HFF-Myc (cell line): Measurements from ENCODE around the gene MGARP.
A peak's percentile ranks its signal among the peaks of the same experiment; 100 is the strongest.

Source experiments
- DNase-seq: peaks from one replicate; pipeline ENCODE4 v3.0.0-alpha.2; 2011; ENCODE audit warnings: low read depth; ENCODE audit errors: extremely low read depth
- H3K4me3 ChIP-seq: replicated peaks from 2 replicates; pipeline ENCODE4 v1.5.1; 2011; ENCODE audit warnings: low read depth, mild to moderate bottlenecking, control low read depth, low read length
- TF ChIP-seq, protein P1 (sequence below): IDR thresholded peaks from 2 replicates; pipeline ENCODE4 v1.5.1; 2012; ENCODE audit warnings: mild to moderate bottlenecking, low read depth, low read length, control low read depth; ENCODE audit errors: missing control alignments

MGARP gene

DNA sequence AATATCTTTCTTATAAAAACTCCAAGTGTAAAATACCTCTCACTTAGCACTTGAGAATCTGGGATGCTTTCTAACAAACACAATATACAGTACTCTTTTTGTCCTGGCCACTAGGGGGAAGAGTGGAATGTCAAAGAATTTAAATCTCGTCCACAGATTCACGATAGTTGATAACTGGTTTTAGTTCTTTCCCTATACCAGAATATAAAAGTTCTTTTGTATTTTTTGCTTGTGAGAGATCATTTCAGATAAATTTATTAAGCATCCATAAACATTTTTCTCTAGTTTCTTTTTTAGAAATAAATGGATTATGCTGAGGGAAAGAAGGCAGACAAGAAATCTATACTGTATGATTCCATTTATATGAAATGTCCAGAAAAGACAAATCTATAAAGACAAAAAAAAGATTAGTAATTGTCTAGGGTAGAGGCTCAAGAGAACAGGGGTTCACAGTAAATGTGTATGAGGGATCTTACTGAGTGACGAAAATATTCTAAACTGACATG is 50.4 kb downstream of the MGARP start:
- TF ChIP-seq, protein P1, sequence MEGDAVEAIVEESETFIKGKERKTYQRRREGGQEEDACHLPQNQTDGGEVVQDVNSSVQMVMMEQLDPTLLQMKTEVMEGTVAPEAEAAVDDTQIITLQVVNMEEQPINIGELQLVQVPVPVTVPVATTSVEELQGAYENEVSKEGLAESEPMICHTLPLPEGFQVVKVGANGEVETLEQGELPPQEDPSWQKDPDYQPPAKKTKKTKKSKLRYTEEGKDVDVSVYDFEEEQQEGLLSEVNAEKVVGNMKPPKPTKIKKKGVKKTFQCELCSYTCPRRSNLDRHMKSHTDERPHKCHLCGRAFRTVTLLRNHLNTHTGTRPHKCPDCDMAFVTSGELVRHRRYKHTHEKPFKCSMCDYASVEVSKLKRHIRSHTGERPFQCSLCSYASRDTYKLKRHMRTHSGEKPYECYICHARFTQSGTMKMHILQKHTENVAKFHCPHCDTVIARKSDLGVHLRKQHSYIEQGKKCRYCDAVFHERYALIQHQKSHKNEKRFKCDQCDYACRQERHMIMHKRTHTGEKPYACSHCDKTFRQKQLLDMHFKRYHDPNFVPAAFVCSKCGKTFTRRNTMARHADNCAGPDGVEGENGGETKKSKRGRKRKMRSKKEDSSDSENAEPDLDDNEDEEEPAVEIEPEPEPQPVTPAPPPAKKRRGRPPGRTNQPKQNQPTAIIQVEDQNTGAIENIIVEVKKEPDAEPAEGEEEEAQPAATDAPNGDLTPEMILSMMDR, result peak; percentile 58
- DNase-seq, result no peak
- H3K4me3 ChIP-seq, result no peak overlapping the region

DNA sequence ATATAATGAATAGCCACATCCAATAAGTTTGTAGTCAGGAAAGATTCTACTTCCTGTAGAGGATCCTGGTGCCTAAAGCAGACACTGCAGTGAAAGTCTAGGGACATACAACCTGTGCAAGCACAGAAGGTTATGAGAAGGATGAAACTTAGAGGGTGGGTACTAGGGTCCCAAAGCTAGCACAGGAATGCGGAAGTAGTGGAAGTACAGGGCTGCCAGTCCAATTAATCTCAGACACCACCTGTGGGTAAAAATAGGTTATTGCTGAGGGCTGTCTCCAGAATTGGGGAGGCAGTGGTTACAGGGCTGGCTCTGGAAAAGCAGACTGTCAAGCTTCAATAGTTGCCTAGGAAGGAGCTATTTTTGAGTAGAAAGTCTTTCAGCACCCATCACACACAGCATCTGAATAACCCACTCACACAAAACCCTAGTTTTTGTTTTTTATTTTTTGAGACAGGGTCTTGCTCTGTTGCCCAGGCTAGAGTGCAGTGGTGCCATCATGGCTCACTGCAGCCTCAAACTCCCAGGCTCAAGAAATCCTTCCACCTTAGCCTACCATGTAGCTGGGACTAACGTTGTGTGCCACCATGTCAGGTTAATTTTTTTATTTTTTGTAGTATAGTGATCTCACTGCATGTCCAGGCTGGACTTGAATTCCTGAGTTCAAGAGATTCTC is 52.2 kb downstream of the MGARP start:
- no peak for DNase-seq
- TF ChIP-seq, protein P1, result no peak

DNA sequence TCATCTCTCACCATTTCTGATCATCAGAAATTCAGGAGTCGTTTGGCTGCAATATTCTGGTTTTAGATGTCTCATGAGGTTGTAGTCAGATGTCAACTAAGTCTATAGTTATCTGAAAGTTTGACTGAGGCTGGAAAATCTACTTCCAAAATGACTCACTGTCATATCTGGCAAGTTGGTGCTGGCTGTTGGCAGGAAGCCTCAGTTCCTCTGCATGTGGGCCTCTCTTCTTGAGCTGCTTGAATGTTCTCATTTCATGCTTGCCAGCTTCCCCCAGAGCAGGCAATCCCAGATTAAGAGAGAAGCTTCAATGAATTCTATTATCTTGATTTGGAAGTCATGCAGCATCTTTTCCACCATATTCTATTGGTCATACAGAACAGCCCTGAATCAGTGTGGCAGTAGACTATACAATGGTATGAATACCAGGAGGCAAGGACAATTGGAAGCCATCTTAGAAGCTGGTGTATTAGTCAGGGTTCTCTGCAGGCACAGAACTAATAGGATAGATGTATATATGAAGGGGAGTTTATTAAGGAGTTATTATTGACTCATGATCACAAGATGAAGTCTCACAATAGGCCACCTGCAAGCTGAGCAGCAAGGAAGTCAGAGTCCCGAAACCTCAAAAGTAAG is 56.2 kb downstream of the MGARP start:
- TF ChIP-seq, protein P1, result no peak
- no peak for DNase-seq
- H3K4me3 ChIP-seq, result no peak overlapping the region

More for the DNA sequence above, 52.2 kb downstream of the MGARP start:
- no peak overlapping the region for H3K4me3 ChIP-seq

DNA sequence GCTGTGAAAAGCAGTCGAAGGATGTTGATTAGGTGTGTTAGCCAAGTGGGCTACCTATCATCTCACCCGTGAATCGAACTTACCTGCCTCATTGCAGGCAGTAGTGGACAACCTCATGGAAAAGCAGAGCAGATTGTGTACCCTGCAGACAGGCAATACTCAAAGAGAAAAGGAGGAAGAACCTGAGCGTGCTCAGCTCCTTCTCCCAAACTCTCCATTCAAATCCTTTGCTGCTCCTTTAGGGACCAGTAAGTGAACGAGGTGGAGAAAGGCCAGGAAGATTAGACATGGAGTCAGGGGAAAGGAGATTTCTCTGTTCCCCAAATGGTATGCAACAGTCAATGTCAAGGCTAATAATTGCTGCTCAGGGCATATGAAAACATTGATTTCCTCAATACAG is 57.8 kb downstream of the MGARP start:
- no peak overlapping the region for H3K4me3 ChIP-seq
- TF ChIP-seq, protein P1, result no peak
- no peak for DNase-seq

DNA sequence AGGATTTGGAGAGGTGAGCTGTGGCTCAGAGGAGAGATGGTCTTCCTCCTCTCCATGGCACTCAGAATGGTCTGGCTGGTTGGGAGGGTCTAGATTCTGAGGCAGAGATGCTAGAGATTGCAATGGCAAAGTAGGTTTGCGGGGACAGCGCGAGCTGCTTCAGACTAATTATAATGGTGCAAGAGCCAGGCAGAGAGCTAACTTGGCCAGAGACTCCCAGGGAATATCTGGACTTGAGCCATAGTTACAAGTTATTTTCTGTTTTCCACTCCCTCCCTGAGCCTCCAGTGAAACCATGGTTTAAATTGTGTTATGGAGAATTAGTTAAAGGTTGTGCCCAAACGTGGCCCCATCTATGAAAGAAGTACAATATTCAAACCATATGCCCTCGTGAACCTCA is 58.3 kb downstream of the MGARP start:
- no peak for DNase-seq
- TF ChIP-seq, protein P1, result no peak
- no peak overlapping the region for H3K4me3 ChIP-seq

DNA sequence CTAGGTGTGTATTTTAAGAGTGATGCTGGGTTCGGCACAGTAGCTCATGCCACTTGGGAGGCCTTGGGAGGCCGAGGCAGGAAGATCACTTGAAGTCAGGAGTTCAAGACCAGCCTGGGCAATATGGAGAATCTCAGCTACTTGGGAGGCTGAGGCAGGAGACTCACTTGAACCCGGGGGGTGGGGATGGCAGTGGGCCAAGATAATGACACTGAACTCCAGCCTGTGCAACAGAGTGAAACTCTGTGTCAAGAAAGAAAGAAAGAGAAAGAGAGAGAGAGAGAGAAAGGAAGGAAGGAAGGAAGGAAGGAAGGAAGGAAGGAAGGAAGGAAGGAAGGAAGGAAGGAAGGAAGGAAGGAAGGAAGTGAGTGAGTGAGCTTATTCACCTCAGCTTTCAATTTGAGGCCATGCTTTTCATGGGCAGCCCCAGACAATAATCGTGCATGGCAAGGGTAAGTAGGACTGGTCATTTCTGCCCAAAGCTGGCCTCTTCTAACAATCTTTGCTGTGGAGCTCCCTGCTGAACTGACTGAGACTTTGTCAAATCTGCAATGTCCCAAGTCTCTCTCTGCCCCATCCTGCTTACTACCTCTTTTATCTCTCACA is 60.5 kb downstream of the MGARP start:
- no peak for DNase-seq
- TF ChIP-seq, protein P1, result no peak
- no peak overlapping the region for H3K4me3 ChIP-seq
